HG03460 (cell line): Measurements from ENCODE around the gene ST6GALNAC5.

Source experiments
- ATAC-seq: cut with Tn5 transposase; IDR thresholded peaks from one replicate; pipeline ENCODE4 v1.9.1; 2021; ENCODE audit not compliant: unreplicated experiment

The ST6GALNAC5 gene

GRCh38 chr1:76998582-76999223 is 131.4 kb downstream of the ST6GALNAC5 start:
- no peak for ATAC-seq

- ATAC-seq, result no peak
Observed at GRCh38 chr1:77007675-77008074, 140.4 kb downstream of the ST6GALNAC5 start.

GRCh38 chr1:77010937-77011336 is 143.7 kb downstream of the ST6GALNAC5 start:
- no peak for ATAC-seq

GRCh38 chr1:77012066-77012465 is 144.8 kb downstream of the ST6GALNAC5 start:
- ATAC-seq, result no peak

GRCh38 chr1:77014073-77014788 is 147.0 kb downstream of the ST6GALNAC5 start:
- ATAC-seq, result no peak

- ATAC-seq, result no peak
Observed at GRCh38 chr1:77015748-77016341, 148.6 kb downstream of the ST6GALNAC5 start.

- no peak for ATAC-seq
Observed at GRCh38 chr1:77016386-77016985, 149.2 kb downstream of the ST6GALNAC5 start.

- no peak for ATAC-seq
Observed at GRCh38 chr1:77018311-77018710, 151.0 kb downstream of the ST6GALNAC5 start.

GRCh38 chr1:77018761-77019160 is 151.5 kb downstream of the ST6GALNAC5 start:
- no peak for ATAC-seq

- ATAC-seq, result no peak
Observed at GRCh38 chr1:77021732-77022131, 154.5 kb downstream of the ST6GALNAC5 start.

GRCh38 chr1:77024500-77024899 is 157.2 kb downstream of the ST6GALNAC5 start:
- ATAC-seq, result no peak

- no peak for ATAC-seq
Observed at GRCh38 chr1:77025599-77025998, 158.3 kb downstream of the ST6GALNAC5 start.

GRCh38 chr1:77026135-77026534 is 158.9 kb downstream of the ST6GALNAC5 start:
- ATAC-seq, result no peak

GRCh38 chr1:77026640-77027039 is 159.4 kb downstream of the ST6GALNAC5 start:
- ATAC-seq, result no peak

GRCh38 chr1:77027847-77028246 is 160.6 kb downstream of the ST6GALNAC5 start:
- ATAC-seq, result no peak

- no peak for ATAC-seq
Observed at GRCh38 chr1:77030401-77031105, 163.3 kb downstream of the ST6GALNAC5 start.

GRCh38 chr1:77031106-77031662 is 163.9 kb downstream of the ST6GALNAC5 start:
- ATAC-seq, result no peak

GRCh38 chr1:77036560-77036959 is 169.3 kb downstream of the ST6GALNAC5 start:
- ATAC-seq, result no peak

GRCh38 chr1:77037038-77037437 is 169.8 kb downstream of the ST6GALNAC5 start:
- no peak for ATAC-seq

GRCh38 chr1:77038000-77038399 is 170.7 kb downstream of the ST6GALNAC5 start:
- no peak for ATAC-seq

GRCh38 chr1:77039111-77039510 is 171.8 kb downstream of the ST6GALNAC5 start:
- no peak for ATAC-seq
